Measurements from ENCODE around the gene DPEP2NB. TPM values are rescaled to one million over a fixed set of nuclear protein-coding genes. Genes with fewer than 3 reads are reported as not detected.

The DPEP2NB gene
- total and polyA plus RNA-seq, 10 of the 15 experiments (the other 5 are each of a cell fraction or from before 2014, with no cell fraction given) = not detected

GRCh38 chr16:67986949-67987348, 28.8 kb downstream of the DPEP2NB start:
- Histone ChIP-seq H3K9ac (ENCODE audit: control insufficient read depth, insufficient read depth, low read length) (no peak overlapping the region), H3K79me2 (ENCODE audit: control insufficient read depth, insufficient read depth, low read length) (no peaks in the 10 kb centered on the region), H3K36me3 (ENCODE audit: control insufficient read depth in 2 of 2, insufficient read depth in 2 of 2, low read length in 1 of 2) (no peaks in the 10 kb centered on the region), H4K20me1 (ENCODE audit: control insufficient read depth, insufficient read depth) (no peaks in the 10 kb centered on the region), H3K4me3 (no peak overlapping the region), H2AFZ (ENCODE audit: control insufficient read depth, low read depth, low read length) (no peak overlapping the region), H3K27me3 (replicated peaks in 1 of 2; ENCODE audit: control insufficient read depth in 2 of 2, insufficient read depth in 2 of 2, low read length in 1 of 2) (no peaks in the 10 kb centered on the region), H3K4me1 (ENCODE audit: control insufficient read depth, insufficient read depth, low read length) (peaks cover 37% of the 10 kb centered on the region), H3K9me3 (replicated peaks; ENCODE audit: control insufficient read depth, insufficient read depth, low read length) (no peaks in the 10 kb centered on the region), H3K4me2 (ENCODE audit: control insufficient read depth, insufficient read depth) (no peak overlapping the region), H3K27ac (ENCODE audit: control insufficient read depth, insufficient read depth) (no peak overlapping the region)
- TF ChIP-seq CEBPB (IDR thresholded peaks at IDR 0.05; ENCODE audit: borderline replicate concordance in 1 of 2, low read depth in 2 of 2, low read length in 2 of 2) (no peak), ZNF207 (IDR thresholded peaks at IDR 0.05; ENCODE audit: borderline replicate concordance) (no peak), TCF12 (IDR thresholded peaks at IDR 0.05; ENCODE audit: low read depth, low read length) (no peak), RB1 (IDR thresholded peaks at IDR 0.05; ENCODE audit: borderline replicate concordance) (no peak), POLR2A (IDR thresholded peaks at IDR 0.05; ENCODE audit: low read depth, low read length) (no peak), FOXK2 (IDR thresholded peaks at IDR 0.05) (no peak)
- TF ChIP-seq, protein P1, sequence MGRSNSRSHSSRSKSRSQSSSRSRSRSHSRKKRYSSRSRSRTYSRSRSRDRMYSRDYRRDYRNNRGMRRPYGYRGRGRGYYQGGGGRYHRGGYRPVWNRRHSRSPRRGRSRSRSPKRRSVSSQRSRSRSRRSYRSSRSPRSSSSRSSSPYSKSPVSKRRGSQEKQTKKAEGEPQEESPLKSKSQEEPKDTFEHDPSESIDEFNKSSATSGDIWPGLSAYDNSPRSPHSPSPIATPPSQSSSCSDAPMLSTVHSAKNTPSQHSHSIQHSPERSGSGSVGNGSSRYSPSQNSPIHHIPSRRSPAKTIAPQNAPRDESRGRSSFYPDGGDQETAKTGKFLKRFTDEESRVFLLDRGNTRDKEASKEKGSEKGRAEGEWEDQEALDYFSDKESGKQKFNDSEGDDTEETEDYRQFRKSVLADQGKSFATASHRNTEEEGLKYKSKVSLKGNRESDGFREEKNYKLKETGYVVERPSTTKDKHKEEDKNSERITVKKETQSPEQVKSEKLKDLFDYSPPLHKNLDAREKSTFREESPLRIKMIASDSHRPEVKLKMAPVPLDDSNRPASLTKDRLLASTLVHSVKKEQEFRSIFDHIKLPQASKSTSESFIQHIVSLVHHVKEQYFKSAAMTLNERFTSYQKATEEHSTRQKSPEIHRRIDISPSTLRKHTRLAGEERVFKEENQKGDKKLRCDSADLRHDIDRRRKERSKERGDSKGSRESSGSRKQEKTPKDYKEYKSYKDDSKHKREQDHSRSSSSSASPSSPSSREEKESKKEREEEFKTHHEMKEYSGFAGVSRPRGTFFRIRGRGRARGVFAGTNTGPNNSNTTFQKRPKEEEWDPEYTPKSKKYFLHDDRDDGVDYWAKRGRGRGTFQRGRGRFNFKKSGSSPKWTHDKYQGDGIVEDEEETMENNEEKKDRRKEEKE (IDR thresholded peaks at IDR 0.05) = no peak
- FAIRE-seq (no peak), ATAC-seq (no peak), DNase-seq (ENCODE audit: low read depth, low spot score) (no peak)
- 94% methylated on average over 5 of the region's 5 CpGs for WGBS (ENCODE audit: insufficient coverage, insufficient replicate concordance, low lambda C conversion rate, missing lambda C conversion rate)
- RAD21 ChIA-PET (ENCODE audit: unreplicated experiment) = interaction anchor here (1.5 kb wide), 1 partner anchor 51 kb away, joined by 3 read pairs; no protein-coding TSS in a partner anchor
- in situ Hi-C loops (cut with MboI) = no loop called here
- CTCF ChIA-PET = interaction anchor here (0.8 to 1.8 kb wide), 5 partner anchors 8 to 170 kb away, joined by 3 to 6 read pairs (median 3); no protein-coding TSS in a partner anchor
- POLR2A ChIA-PET = interaction anchor here (1.4 to 2.0 kb wide), 3 partner anchors 18 to 98 kb away, joined by 4 to 7 read pairs (median 7); partner anchors contain the start of genes NFATC3 and PSMB10
- BruUV-seq (replicated peaks) = no TSS peak
- intact Hi-C loops (cut with micrococcal nuclease; ENCODE audit: unreplicated experiment) = no loop called here
- SMC1A ChIA-PET (ENCODE audit: uncharacterized antibody, unreplicated experiment) = interaction anchor here (0.6 to 1.9 kb wide), 5 partner anchors 12 to 574 kb away, joined by 3 to 7 read pairs (median 4); no protein-coding TSS in a partner anchor

Measured in GM12878 (cell line).